Esophagus mucosa (tissue), 1 donor: Measurements from ENCODE around the gene RAD51B. TPM values are rescaled to one million over a fixed set of nuclear protein-coding genes. Genes with fewer than 3 reads are reported as not detected.
"Not testable (repeated sequence)": the region's sequence is repeated elsewhere in the genome, so short reads cannot be mapped to it uniquely, and the experiment has no call there.

ENCODE experiments used
- ATAC-seq: fragments of 200-7000 bp; cut with Tn5 transposase; one replicate; pipeline ENCODE4 v1.9.1; 2020
- total RNA-seq: library from RNA; stranded (reverse); gene quantifications from one replicate; pipeline ENCODE4 v1.2.4, GENCODE V29; 2023
- donor health status: DM: yes; HTN: yes; CAD: no.

RAD51B gene
- total RNA-seq, 1 donor from 2014 or later: 12.2 TPM

DNA sequence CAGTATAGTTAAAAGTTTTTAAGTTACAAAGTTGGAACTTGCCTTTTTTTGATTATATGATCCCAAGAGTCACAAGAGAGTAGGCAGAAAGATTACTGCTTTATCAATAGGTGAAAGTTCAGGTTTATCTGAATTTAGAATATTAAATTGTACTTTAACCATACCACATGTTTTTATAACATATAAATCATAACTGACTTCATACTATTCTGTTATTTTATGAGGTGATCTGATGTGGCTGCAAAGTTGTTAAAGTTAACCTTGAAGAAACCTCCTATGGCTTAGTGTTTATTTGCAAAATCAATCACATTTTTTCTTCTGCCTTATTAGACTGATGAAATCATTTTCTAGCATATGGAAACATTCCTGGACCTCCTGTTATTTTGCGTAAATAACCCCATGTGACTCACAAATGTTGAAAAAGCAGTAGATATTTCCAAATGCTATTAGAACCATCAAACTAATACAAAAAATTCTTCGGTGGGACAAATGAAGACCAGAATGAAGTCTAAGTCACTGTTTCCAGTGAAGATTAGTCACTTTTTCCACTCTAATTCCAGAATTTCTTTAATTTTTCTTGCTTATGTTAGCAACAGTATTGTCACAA, 132.1 kb downstream of the RAD51B start:
- ATAC-seq: no peak

DNA sequence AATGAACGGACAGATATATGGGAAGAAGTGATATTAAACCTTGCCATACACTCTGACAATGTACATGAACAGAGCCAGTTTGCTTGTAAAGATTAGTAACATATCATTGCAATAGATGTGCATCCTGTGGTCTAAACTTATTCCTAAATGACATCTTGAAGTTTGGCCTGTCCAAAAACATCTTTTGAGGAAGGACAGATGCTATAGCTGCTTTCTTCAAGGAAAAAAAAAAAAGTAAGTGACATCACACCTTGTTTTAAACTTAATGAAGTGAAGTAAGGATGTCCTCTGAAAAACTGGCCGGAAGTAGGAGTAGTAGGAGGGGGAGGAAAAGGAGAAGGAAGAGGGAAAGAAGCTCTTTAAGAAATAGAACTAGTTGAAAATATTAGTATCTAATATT, 132.8 kb downstream of the RAD51B start:
- ATAC-seq: no peak

DNA sequence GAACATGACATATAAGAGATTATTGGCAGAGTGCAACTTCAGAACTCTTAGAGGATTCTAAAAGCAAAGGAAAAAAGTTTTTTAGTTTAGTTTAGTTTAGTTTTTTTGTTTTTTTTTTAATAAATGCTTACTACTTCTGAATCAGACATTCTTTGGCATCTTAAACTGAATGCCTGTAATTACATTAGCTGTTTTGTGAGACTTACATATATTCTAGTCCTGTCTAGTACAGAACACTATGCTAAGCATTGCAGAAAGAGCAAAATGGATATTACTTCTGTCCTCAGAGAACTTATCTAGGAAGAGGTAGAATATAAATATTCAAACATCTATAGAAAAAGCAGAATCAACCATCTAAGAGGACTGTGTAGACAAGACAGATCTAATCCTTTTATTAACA, 133.2 kb downstream of the RAD51B start:
- ATAC-seq: no peak

DNA sequence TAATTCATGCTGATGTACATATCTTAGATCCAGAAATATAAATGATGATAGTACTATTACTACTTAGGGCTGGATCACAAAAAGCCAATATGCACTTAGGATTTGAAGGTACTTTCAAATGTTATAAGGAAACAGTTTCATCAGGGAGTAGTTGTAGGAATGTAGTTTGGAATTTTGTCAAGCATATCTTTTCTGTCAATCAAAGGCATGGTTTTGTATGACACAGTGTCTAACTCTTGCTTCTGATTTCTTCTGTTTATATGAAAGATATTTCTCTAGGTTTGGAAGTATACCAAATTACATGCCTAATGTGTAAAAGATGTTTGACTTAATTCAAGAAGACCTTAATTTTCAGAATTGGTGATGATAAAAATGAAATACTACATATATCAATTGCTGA, 135.7 kb downstream of the RAD51B start:
- ATAC-seq: no peak

DNA sequence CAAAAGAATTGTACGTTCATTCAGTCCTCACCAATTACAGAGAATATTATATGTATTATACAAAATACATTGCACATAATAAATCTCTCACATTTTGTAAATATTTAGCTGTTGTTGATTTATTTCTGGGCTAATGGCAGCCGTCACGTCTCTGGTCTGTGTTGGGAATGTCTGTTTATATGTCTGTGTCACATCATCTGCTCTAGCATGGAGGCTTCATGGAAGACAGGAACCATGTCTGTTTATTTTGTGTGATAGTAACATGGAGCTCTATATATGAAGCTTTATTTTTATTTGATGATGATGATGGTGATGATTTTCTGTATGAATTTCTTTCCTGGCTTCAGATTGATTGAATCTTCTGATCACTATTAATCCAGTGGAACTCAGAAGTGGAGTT, 138.4 kb downstream of the RAD51B start:
- ATAC-seq: no peak

DNA sequence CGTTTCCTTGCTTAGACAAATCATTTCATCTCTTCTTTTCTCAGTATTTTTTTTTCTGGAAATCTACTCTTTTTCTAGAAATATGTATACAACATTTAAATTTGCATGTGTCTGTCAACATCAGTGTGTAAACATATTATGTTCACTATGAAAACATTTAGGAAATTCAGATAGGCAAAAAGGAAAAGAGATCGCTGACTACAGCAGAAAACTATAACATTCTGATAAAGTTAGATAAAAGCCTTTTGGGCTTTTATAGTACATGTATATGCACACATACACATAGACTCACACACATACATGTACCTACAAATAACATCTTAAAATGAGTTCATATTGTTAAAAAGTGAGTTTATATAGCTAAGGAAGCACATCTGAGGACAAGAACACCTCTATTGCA, 142.1 kb downstream of the RAD51B start:
- no peak for ATAC-seq

DNA sequence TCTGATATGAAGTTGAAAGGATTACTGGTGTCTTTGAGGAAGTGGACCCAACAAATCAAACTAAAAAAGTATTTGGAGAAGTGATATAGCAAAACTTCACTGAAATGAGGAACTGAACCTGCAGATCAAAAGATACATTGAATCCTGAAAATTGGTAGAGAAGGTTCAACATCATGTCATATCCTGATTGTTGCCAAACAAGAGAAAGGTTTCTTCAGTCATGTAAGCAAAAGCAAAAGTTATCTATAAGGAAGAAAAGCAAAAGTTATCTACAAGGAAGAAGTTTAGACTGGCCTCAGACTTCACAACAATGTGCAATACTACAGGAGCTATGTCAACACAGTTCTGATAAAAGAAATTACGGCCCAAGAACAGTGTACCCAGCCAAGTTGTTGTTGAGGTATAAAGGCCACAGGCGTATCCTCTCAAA, 142.7 kb downstream of the RAD51B start:
- ATAC-seq: no peak

DNA sequence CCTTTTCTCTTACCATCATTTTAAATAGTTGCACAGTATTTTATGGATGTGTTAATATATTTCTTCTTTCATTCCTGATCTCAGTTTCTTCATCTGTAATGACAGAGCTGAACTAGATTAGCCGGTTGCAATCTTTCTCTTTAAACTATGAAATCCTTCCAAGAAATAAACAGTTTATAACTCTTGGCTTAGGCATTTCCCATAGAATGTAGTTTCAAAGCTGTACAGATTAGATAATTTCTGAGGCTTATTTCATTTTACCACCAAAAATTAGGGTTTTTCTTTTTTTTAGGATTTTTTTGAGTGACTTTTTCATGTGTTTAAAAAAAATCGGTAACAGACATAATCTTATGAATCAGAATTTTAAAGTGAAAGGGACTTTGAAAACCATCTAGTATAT, 144.0 kb downstream of the RAD51B start:
- no peak for ATAC-seq

DNA sequence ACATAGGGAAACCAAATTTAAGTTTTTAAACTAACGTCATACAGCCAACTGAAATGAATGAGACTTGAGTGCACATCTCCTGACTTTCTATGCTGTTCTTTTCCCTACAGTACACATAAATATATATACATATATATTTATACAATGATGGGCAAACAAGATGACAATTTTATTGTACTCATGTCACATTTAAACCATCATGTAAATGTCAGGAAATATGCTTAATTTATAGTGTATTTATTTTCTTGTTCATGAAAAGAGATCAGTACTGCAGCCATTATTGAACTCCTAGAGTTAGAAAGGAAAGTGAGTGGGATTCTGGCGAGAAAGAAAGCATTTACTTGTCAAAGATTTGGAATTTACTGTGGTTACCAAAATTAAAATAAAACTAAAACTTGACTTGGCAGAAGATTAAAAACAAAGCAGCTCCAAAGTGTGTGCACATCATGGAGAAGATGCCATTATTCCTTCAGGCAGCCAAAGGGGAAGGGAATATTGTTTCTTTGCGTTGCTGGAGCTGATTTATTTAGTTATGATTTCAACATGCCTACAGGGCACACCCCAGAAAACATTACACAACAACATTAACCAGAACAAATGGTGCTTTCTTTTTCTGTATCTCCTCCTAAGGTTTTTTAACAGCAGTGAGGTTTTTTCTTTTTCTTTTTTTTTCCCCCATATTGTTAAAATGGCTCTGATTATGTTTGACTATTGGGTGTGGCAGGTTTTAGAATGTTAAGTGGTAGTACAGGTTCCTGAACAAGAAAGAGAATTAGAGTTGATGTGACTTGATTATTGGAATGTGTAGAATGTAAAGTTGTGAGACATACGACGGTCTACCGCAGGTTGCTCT, 144.6 kb downstream of the RAD51B start:
- ATAC-seq: peak; percentile 96

DNA sequence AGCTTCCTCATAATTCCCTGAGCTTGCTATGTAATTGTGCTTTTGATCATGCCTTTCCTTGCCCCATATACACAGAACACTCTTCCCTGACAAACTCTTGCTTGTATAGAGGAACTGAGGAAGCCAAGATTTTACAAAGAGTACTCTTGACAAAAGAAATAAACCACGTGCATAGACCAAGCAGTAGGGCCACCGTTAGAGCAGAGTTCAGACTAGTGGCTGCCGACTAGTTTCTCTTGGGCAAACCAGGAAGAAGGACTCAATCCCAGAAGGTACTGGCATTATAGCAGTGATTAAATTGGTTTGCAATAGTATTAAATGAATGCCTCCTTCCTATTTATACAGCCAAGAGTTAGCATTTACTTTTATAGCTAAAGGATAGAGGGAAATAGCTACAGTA, 146.1 kb downstream of the RAD51B start:
- ATAC-seq: no peak

DNA sequence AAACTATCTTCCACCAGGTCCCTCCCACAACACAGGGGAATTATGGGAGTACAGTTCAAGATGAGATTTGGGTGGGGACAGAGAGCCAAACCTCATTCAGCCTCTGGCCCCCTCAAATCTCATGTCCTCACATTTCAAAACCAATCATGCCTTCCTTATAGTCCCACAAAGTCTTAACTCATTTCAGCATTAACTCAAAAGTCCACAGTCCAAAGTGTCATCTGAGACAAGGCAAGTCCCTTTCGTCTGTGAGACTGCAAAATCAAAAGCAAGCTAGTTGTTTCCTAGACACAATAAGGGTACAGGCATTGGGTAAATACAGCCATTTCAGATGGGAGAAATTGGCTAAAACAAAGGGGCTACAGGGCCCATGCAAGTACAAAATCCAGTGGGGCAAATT, 147.6 kb downstream of the RAD51B start:
- no peak for ATAC-seq

DNA sequence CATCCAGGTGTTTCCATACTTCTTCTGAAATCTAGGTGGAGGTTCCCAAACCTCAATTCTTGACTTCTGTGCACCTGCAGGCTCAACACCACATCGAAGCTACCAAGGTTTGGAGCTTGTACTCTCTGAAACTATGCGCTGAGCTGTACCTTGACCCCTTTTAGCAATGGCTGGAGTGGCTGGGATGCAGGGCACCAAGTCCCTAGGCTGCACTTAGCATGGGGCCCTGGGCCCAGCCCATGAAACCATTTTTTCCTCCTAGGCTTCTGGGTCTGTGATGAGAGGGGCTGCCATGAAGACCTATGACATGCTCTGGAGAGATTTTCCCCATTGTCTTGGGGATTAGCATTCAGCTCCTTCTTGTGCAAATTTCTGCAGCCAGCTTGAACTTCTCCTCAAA, 148.4 kb downstream of the RAD51B start:
- not testable (repeated sequence) for ATAC-seq

DNA sequence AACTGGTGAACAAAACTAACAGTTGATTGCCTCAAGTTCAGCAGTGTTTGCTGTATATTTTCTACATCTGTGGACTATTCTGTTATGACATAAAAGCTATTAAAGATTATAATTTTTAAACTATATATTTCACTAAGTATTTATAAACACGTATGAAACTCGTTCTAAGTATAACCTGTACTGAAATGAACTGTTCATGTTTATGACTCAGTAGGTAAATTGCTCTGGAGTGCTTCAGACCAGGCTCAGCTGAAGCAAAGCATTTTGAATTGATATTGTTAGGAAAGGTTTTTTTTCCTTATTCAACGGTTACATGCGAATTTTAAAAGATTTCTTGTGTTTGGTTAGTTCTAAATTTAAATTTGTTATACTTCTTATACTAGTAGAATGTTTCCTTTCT, 151.3 kb downstream of the RAD51B start:
- ATAC-seq: no peak

DNA sequence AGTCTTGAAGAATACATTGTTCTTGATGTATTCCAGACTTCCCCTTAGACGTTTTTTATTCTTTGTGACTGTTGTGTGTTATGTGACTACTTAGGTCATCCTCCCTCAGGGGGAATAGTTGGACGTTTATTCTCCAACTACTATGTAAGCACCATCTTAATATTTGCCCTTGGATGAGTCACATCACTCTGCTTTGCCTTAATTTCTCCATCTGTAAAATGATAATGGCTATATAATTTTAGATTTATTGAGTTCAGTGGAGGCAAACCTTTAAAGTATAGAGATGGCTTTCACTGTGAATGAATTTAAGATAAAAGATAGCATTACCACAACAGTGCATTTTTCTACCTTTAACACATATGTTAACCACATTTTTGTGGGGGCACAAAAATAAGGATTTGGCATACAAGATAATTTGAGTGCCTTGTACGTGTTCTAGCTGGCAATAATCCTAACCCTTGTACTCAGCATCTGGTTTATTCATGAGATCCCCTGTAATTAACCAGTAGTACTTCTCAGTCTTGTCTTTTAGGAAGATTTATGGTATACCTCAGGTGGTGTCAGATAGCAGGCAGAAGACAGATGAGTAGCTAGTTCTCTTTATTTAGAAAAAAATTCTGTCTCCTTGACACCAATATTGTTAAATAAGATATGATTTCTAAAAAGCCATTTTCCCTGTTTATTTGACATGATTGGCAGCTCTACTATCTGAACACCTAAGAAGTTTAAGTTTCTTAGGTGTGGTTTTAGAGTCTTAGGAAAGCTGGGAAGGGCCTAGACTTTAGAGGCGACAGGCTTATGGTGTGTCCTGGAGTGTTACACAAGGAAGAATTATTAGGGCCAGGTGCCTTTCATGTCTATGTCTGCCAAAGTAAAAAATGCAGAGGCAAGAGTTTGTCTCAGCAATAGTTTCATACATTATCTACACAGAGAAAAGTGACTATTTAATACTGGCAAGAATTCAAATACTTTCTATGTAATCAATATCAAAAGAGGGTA, 152.3 kb downstream of the RAD51B start:
- ATAC-seq: peak; percentile 52

DNA sequence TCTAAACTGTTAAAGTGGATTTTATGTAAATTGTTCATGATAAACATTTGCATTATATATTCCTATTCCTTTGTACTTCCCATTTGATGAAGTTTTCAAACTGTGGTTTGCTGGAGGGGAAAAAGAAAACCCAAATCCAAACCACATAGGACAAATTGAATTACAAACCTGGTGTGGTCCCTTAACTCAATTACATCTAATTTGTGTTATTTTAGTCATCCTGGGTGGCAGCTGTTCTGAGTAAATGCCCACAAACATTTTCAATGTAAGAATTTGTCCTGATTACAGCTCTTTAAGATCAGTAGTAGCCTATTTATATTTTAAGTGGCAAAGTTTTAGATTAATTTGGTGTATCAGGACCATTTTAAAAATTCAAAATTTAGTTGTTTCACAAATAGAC, 153.9 kb downstream of the RAD51B start:
- no peak for ATAC-seq

DNA sequence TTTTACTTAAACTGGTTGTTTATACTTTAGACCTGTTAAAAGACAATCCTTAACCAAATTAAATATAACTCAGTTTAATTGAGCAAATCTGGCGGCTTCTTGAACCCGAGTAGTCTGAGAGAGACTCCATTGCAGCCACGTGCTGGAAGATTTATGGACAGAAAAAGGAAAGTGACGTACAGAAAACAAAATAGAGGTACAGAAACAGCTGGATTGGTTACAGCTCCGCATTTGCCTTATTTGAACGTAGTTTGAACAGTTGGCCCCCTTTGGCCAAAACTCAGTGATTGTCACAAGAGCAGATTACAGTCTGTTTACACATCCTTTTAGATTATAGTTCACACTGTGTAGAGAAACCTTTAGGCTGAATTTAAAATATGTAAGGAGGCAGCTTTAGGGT, 155.9 kb downstream of the RAD51B start:
- no peak for ATAC-seq

DNA sequence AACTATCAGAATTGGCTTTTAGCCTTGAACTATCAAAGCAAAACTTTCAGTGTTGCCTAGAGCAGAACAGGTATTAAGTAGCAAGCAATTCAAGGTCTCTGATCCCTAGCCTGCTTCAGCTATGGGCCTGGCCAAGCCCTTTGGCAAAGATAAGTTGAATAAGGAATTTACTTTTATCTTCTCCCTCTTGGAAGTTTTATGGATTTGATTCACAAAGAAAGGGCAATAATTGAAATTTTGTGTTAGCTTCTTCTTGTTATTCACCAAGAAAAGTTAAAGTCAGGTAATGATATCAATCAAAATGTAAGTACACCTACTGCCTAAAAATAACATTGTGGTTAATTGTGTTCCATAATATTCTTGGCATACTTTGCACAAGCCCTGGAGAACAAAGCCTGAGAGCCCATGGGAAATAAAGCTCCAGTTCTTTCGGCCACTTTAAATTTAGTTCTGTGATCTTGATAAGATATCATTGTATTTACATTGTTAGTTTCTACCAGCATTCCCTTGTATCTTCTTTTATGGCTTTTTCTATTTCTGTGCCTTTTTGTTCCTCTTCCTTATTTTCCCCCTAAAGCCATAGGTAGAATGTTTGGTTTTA, 158.0 kb downstream of the RAD51B start:
- ATAC-seq: no peak

DNA sequence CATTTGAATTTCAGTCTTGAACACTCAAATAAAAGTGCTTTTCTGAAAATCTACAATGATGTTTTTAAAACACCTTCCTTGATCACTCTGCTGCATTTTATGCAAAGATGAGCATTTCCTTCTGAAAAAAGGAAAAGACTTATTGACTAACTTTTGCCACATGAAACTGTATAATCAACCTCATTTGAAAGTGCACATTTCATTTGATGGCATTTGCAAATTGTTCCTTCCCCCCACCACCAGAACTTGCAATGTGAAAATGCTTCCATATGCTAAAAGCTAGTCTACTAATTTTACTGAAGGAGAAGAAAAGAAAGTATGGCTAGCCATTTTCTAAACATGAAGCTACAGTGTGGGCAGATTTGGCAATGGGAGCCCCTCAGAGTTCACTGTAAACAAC, 159.2 kb downstream of the RAD51B start:
- no peak for ATAC-seq

DNA sequence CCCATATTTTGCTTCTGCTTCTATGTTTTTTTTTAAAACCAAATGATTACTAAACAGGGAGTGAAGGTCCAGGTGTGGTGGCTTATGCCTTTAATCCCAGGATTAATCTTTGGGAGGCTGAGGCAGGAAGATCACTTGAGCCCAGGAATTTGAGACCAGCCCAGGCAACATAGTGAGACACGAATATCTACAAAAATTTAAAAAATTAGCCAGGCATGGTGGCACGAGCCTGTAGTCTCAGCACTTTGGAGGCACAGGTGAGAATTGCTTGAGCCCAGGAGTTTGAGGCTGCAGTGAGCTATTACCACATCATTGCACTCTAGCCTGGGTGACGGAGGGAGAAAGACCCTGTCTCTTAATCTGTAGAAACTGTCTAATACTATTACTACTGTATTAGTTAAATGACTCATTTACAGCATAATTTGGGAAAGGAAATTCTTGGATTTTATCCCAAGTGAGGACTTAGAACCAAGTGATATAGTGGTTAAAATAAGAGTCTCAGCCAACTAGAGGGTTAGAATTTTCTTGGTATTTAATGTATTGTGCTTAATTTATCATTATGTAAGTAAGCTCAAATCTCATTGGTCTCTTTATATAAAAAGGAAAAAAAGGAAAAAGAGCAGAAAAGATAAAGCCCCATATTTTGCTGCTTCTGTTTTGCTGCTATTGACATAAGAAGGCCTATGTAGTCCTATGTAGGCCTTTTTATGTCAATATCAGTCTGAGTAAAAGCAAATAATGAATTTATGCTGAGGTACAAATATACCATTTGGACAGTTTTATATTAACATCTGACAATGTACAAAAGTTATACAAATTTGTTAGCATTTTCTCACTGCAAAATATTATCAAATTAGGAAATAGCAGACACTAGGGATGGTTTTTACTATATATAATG, 163.4 kb downstream of the RAD51B start:
- no peak for ATAC-seq

DNA sequence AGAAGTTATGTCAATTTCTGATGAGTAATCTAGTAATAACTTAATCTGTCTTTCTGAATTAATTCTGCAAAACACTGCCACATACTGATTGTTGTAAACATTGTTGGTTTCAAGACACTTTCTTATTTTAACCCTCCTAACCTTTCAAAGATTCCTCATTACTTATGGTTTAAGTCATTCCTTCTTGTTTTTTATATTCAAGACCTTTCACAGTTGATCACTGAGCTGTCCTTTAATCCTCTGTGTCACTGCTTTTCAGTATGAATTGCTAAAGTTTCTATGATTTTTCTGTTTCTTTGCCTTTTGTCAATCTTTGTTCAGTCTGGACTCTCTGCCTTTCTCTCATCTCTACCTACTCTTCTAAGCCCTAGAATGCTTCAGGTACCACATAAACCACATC, 164.7 kb downstream of the RAD51B start:
- ATAC-seq: no peak

DNA sequence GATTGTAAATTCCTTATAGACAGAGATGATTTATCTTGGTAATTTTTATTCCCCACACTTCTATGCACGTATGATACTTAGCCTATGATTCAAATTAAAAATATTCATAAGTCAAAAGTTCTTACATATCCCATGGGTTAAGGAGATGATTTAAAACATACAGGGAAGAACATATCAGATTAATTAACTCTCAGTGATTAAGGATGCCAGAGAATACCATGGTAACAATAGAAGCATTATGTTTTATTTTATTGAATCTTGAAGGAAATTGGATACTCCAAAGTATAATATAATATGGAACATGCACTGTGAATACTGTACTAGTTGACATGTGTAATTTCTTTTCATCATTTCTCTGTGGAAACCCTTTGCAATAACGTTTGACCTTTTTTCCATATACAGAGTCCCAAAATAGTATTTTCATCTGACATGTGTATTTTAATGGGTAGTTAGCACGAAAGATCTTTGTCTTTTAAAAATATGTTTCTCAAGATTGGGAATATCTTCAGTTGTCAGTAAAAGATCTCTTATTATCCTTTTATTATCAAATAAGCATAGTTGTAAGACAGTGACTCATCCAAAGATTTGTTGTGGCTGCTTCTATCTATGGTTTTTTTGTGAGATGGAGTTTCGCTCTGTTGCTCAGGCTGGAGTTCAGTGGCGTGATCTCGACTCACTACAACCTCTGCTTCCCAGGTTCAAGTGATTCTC, 166.7 kb downstream of the RAD51B start:
- no peak for ATAC-seq
